GM18507 (cell line): ENCODE measurements around the gene MYORG.
A peak's percentile ranks its signal among the peaks of the same experiment; 100 is the strongest.
"Not testable (repeated sequence)": the region's sequence is repeated elsewhere in the genome, so short reads cannot be mapped to it uniquely, and the experiment has no call there.

Source experiments
- DNase-seq: peaks from one replicate; pipeline ENCODE4 v3.0.0; 2011; ENCODE audit warnings: low read depth; ENCODE audit not compliant: insufficient read length; ENCODE audit errors: extremely low spot score
- FAIRE-seq: peaks from 2 replicates; lab custom pipeline; 2011; peaks lifted over from hg19 to GRCh38; lab: Jason Lieb, UNC

Gene MYORG

GRCh38 chr9:34338665-34339385, 37.9 kb downstream of the MYORG start:
- FAIRE-seq (no peak), DNase-seq (no peak)

- DNase-seq, FAIRE-seq: not testable (repeated sequence)
Observed at GRCh38 chr9:34338079-34338478, 38.6 kb downstream of the MYORG start.

GRCh38 chr9:34337403-34337802, 39.3 kb downstream of the MYORG start:
- FAIRE-seq (no peak), DNase-seq (no peak)

GRCh38 chr9:34335376-34335775, 41.3 kb downstream of the MYORG start:
- FAIRE-seq (no peak), DNase-seq (no peak)

GRCh38 chr9:34334916-34335315, 41.8 kb downstream of the MYORG start:
- FAIRE-seq (no peak), DNase-seq (no peak)

GRCh38 chr9:34334337-34334824, 42.3 kb downstream of the MYORG start:
- DNase-seq, result no peak
- no peak for FAIRE-seq

- FAIRE-seq (no peak), DNase-seq (no peak)
Observed at GRCh38 chr9:34333836-34334235, 42.9 kb downstream of the MYORG start.

GRCh38 chr9:34332076-34332964, 44.4 kb downstream of the MYORG start:
- DNase-seq (no peak), FAIRE-seq (no peak)

GRCh38 chr9:34331196-34331595, 45.5 kb downstream of the MYORG start:
- DNase-seq (no peak), FAIRE-seq (no peak)

GRCh38 chr9:34328987-34329832, 47.5 kb downstream of the MYORG start, which contains the start of the genes KIF24 and NUDT2:
KIF24 (minus strand) TSS chr9:34329268; CDS start chr9:34311346, 17,922 bp downstream.
NUDT2 (plus strand) TSS chr9:34329569; CDS start chr9:34339040, 9,471 bp downstream.
- peak; percentile 100 for FAIRE-seq

GRCh38 chr9:34328500-34328986, 48.2 kb downstream of the MYORG start:
- DNase-seq, result no peak
- FAIRE-seq, result no peak

More at GRCh38 chr9:34328987-34329832, 47.5 kb downstream of the MYORG start, which contains the start of the genes KIF24 and NUDT2:
- DNase-seq, result peak; percentile 88

GRCh38 chr9:34326690-34327089, 50.0 kb downstream of the MYORG start:
- FAIRE-seq (no peak), DNase-seq (no peak)

GRCh38 chr9:34322899-34323591, 53.7 kb downstream of the MYORG start:
- peak; percentile 12 for FAIRE-seq
- no peak for DNase-seq

- FAIRE-seq, result no peak
- no peak for DNase-seq
Observed at GRCh38 chr9:34321451-34321850, 55.2 kb downstream of the MYORG start.

- FAIRE-seq (no peak), DNase-seq (no peak)
Observed at GRCh38 chr9:34318163-34318790, 58.4 kb downstream of the MYORG start.

- no peak for DNase-seq
- FAIRE-seq, result no peak
Observed at GRCh38 chr9:34317436-34317835, 59.3 kb downstream of the MYORG start.
